Measurements from ENCODE around the gene LDB3.

The LDB3 gene

GRCh38 chr10:86785037-86785436 lies 116.7 kb downstream of the LDB3 start:
- Histone ChIP-seq H3K9me3 (no peaks in the 10 kb centered on the region), H3K4me1 (peaks cover 13% of the 10 kb centered on the region), H3K36me3 (replicated peaks) (no peaks in the 10 kb centered on the region), H3K27me3 (ENCODE audit: low read depth) (no peaks in the 10 kb centered on the region), H3K4me3 (no peak overlapping the region)
- in situ Hi-C loops (cut with MboI; ENCODE audit: low sequenced_read_pairs): no loop called here
- DNase-seq (ENCODE audit: low spot score in 2 of 2): no peak

Data from HAP-1 (cell line).